Cardiac muscle cell (in vitro differentiated cells and primary cell): ENCODE results near the gene RSAD1. TPM values are rescaled to one million over a fixed set of nuclear protein-coding genes. Genes with fewer than 3 reads are reported as not detected.

ENCODE experiments used
- DNase-seq, 2 donors: peaks; one replicate each; pipeline versions ENCODE4 v3.0.0 to v3.0.0-alpha.2; 2010 to 2017; ENCODE audit warnings: low read depth in 1 of 2, low spot score in 1 of 2
- H3K27ac ChIP-seq: fragments of 200-600 bp; sonication (generic); 2 replicates; pipeline ENCODE4 v1.5.1; 2016
- H3K27me3 ChIP-seq: fragments of 200-600 bp; sonication (generic); 2 replicates; pipeline ENCODE4 v1.6.0; 2016; ENCODE audit warnings: control low read depth
- H3K36me3 ChIP-seq: fragments of 200-600 bp; sonication (generic); 2 replicates; pipeline ENCODE4 v1.5.1; 2016; ENCODE audit warnings: control low read depth
- H3K4me1 ChIP-seq: fragments of 200-600 bp; sonication (generic); 2 replicates; pipeline ENCODE4 v1.8.1; 2017; ENCODE audit warnings: low read depth, mild to moderate bottlenecking, mixed run types
- H3K4me3 ChIP-seq: fragments of 200-600 bp; sonication (generic); 2 replicates; pipeline ENCODE4 v1.5.1; 2016; ENCODE audit warnings: mild to moderate bottlenecking
- H3K9me3 ChIP-seq: fragments of 200-600 bp; sonication (generic); 2 replicates; pipeline ENCODE4 v1.5.1; 2017; ENCODE audit warnings: low read depth, mild to moderate bottlenecking, control low read depth
- CTCF ChIP-seq: IDR thresholded peaks from 2 replicates; pipeline ENCODE4 v1.5.1; 2012; ENCODE audit warnings: low read depth, mild to moderate bottlenecking, low read length
- polyA plus RNA-seq: library from polyadenylated mRNA; unstranded; fragments of >200 nt; fragmentation: Nextera tagmentation; extraction: Ambion mirVana; gene quantifications from 2 replicates; pipeline ENCODE4 v1.2.1, GENCODE V29; 2016
- total RNA-seq: library from RNA; depleted of rRNA; stranded (reverse); fragments of >200 nt; gene quantifications from 2 replicates; pipeline ENCODE4 v1.2.3, GENCODE V29; 2016

The RSAD1 gene
- total and polyA plus RNA-seq, 2 experiments from 2014 or later = 35.8 to 39.7 TPM

GRCh38 chr17:50506298-50506697, 27.6 kb downstream of the RSAD1 start:
- peaks cover 18% of the 10 kb centered on the region for H3K4me1 ChIP-seq
- H3K27ac ChIP-seq = no peak overlapping the region
- no peaks in the 10 kb centered on the region for H3K36me3 ChIP-seq
- no peaks in the 10 kb centered on the region for H3K9me3 ChIP-seq
- no peaks in the 10 kb centered on the region for H3K27me3 ChIP-seq
- TF ChIP-seq CTCF = no peak
- no peak overlapping the region for H3K4me3 ChIP-seq
- DNase-seq = no peak

DNA sequence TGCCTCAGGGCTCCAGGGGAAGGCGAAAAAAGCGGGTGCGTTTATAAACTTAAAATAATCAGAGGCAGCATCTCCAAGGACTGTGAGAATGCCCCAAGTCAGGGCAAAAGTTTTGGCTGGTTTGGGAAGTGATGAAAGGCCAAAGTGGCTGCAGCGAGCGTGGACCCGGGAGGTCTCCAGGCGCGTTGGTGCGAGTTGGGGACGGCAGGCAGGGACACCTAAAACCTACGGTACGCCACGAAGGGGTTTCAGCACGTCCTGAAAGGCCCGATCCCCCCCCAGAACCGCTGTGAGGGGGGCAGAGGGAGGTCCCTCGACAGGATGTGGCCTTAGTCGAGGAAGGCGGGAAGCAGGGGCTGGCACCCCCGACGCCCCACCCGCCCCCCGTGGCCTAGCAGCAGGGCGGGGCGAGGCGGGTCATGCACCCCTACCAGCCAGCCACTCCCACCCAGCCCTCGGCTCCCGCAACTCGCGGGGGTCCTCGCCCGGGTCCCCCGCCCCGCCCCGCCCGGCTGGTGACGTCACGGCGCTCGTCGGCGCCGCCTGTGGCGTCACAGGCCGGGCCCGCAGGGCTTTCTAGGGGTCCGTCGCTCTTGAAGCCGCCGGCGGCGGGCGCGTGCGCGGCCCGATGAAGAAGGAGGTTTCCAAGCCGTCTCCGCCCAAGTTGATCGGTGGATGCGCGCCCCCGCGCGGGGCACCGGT, 29.4 kb downstream of the RSAD1 start, which contains the start of gene MYCBPAP:
MYCBPAP (plus strand) TSS at position 569 of the 702 bp plus-strand sequence. CDS start 236 bp downstream, outside the sequence.
- peak; percentile 88 to 91 for DNase-seq
- H3K4me1 ChIP-seq = peaks cover 24% of the 10 kb centered on the region
- H3K27me3 ChIP-seq = no peaks in the 10 kb centered on the region
- peak; percentile 26 for TF ChIP-seq CTCF
- peak within 1 kb of the TSS; percentile 34 for H3K27ac ChIP-seq
- H3K36me3 ChIP-seq = no peaks in the 10 kb centered on the region
- H3K4me3 ChIP-seq = peak within 1 kb of the TSS; percentile 39
- H3K9me3 ChIP-seq = no peaks in the 10 kb centered on the region

- Histone ChIP-seq H3K9me3 (no peaks in the 10 kb centered on the region), H3K4me1 (peaks cover 24% of the 10 kb centered on the region), H3K27me3 (no peaks in the 10 kb centered on the region), H3K27ac (no peak overlapping the region), H3K36me3 (no peaks in the 10 kb centered on the region), H3K4me3 (peak overlapping the region; percentile 39)
- DNase-seq = no peak
- TF ChIP-seq CTCF = no peak
These were observed 30.2 kb downstream of the RSAD1 start for GRCh38 chr17:50508573-50509460.

GRCh38 chr17:50511058-50511457, 32.4 kb downstream of the RSAD1 start:
- peak; percentile 20 to 36 for DNase-seq
- Histone ChIP-seq H3K4me1 (peaks cover 24% of the 10 kb centered on the region), H3K36me3 (no peaks in the 10 kb centered on the region), H3K4me3 (no peak overlapping the region), H3K27ac (peak overlapping the region; percentile 66), H3K9me3 (no peaks in the 10 kb centered on the region), H3K27me3 (no peaks in the 10 kb centered on the region)
- TF ChIP-seq CTCF = no peak

GRCh38 chr17:50513495-50513894, 34.8 kb downstream of the RSAD1 start:
- no peak for TF ChIP-seq CTCF
- Histone ChIP-seq H3K27ac (no peak overlapping the region), H3K27me3 (no peaks in the 10 kb centered on the region), H3K4me3 (no peak overlapping the region), H3K4me1 (peaks cover 25% of the 10 kb centered on the region), H3K36me3 (no peaks in the 10 kb centered on the region), H3K9me3 (no peaks in the 10 kb centered on the region)
- DNase-seq = no peak
